ENCODE data around the gene HSPA12A. TPM values are rescaled to one million over a fixed set of nuclear protein-coding genes. Genes with fewer than 3 reads are reported as not detected.

The HSPA12A gene, protein sequence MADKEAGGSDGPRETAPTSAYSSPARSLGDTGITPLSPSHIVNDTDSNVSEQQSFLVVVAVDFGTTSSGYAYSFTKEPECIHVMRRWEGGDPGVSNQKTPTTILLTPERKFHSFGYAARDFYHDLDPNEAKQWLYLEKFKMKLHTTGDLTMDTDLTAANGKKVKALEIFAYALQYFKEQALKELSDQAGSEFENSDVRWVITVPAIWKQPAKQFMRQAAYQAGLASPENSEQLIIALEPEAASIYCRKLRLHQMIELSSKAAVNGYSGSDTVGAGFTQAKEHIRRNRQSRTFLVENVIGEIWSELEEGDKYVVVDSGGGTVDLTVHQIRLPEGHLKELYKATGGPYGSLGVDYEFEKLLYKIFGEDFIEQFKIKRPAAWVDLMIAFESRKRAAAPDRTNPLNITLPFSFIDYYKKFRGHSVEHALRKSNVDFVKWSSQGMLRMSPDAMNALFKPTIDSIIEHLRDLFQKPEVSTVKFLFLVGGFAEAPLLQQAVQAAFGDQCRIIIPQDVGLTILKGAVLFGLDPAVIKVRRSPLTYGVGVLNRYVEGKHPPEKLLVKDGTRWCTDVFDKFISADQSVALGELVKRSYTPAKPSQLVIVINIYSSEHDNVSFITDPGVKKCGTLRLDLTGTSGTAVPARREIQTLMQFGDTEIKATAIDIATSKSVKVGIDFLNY
- 3.9 and 4.0 TPM in 2 replicates for total RNA-seq
- long read RNA-seq, partial matches to known transcripts: 0 of 5 reads
- long read RNA-seq, other reads (novel, unspliced or antisense): 5 of 5 reads

DNA sequence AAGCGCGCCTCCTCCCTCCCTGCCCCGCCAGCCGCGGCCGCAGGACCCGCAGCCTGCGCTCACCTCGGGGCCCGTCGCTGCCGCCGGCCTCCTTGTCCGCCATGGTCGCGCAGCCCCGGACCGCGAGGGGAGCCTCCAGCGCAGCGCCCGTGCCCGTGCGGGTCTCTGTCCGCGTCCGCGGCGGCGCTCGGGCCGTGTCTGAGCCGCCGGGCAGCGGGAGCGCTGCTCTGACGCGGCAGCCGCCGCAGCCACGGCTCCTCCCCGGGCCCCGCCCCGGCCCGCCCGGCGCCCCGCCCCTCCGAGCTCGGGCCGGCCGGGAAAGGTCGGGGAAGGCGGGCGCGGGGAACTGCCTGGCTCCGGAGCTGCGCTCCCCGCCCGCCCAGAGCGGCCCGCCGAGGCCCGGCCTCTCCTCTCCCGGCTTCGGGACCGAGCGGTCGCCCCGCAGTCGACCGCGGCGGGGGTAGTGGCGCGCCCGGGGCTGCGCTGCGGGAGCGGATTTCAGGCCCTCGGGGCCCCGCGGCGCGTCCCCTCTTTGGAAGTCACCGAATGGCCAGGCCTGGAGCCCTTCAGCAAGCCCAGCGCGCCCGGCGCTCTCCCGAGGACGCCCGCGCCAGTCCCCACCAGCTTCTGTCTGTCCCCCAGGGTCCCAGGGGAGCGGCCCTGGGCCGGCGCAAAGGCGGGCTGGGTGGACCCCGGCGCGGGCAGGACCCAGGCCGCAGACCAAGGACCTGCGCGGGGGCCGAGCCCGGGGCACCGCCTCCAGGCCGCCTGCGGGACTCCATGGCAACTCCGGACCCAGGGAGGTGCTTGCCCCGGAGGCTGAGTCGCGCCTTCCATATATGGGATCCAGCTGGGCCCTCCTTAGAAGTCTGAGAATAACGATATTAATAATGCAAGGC is at the start of gene HSPA12A:
TSS of gene HSPA12A (minus strand) at position 200 of the 899 bp plus-strand sequence. CDS start at position 103, 97 bp downstream.
- H3K4me3 Mint-ChIP-seq (ENCODE audit: unreplicated experiment): peak within 1 kb of the TSS; percentile 70
- H3K9me3 Mint-ChIP-seq (ENCODE audit: unreplicated experiment): no peaks in the 10 kb centered on the region
- H3K36me3 Mint-ChIP-seq (ENCODE audit: unreplicated experiment): no peaks in the 10 kb centered on the region
- peaks cover 4% of the 10 kb centered on the region for H3K27me3 Mint-ChIP-seq (ENCODE audit: unreplicated experiment)
- H3K4me1 Mint-ChIP-seq (ENCODE audit: unreplicated experiment): peaks cover 6% of the 10 kb centered on the region
- TF ChIP-seq, protein P1, sequence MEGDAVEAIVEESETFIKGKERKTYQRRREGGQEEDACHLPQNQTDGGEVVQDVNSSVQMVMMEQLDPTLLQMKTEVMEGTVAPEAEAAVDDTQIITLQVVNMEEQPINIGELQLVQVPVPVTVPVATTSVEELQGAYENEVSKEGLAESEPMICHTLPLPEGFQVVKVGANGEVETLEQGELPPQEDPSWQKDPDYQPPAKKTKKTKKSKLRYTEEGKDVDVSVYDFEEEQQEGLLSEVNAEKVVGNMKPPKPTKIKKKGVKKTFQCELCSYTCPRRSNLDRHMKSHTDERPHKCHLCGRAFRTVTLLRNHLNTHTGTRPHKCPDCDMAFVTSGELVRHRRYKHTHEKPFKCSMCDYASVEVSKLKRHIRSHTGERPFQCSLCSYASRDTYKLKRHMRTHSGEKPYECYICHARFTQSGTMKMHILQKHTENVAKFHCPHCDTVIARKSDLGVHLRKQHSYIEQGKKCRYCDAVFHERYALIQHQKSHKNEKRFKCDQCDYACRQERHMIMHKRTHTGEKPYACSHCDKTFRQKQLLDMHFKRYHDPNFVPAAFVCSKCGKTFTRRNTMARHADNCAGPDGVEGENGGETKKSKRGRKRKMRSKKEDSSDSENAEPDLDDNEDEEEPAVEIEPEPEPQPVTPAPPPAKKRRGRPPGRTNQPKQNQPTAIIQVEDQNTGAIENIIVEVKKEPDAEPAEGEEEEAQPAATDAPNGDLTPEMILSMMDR (IDR thresholded peaks at IDR 0.05): no peak
- H3K27ac Mint-ChIP-seq (ENCODE audit: unreplicated experiment): no peak within 1 kb of the TSS
- peak; percentile 92 for DNase-seq (ENCODE audit: extremely low spot score, unreplicated experiment)

DNA sequence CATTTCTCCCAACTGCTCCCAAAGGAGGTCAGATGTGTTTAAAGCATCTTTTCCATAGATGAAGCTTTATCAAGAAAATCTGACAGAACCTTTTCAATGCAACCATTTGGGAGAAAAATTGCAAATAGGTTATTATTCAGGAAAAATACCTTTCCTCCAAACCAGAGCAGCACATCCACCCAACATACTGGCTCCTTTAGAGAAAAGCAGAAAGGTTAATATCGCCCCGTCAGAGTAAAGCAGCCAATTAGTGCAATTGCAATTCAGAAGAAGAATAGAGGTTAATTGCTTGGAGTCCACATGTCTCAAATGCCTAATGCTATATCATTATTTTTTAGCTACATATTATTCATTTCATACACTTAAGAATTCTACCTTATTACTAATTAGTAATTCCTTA is 48.9 kb upstream of the HSPA12A start:
- TF ChIP-seq, protein P1 (IDR thresholded peaks at IDR 0.05): no peak
- no peaks in the 10 kb centered on the region for H3K36me3 Mint-ChIP-seq (ENCODE audit: unreplicated experiment)
- H3K27ac Mint-ChIP-seq (ENCODE audit: unreplicated experiment): no peak overlapping the region
- no peak overlapping the region for H3K4me3 Mint-ChIP-seq (ENCODE audit: unreplicated experiment)
- DNase-seq (ENCODE audit: extremely low spot score, unreplicated experiment): no peak
- peaks cover 24% of the 10 kb centered on the region for H3K27me3 Mint-ChIP-seq (ENCODE audit: unreplicated experiment)
- no peaks in the 10 kb centered on the region for H3K9me3 Mint-ChIP-seq (ENCODE audit: unreplicated experiment)
- peaks cover 2% of the 10 kb centered on the region for H3K4me1 Mint-ChIP-seq (ENCODE audit: unreplicated experiment)

DNA sequence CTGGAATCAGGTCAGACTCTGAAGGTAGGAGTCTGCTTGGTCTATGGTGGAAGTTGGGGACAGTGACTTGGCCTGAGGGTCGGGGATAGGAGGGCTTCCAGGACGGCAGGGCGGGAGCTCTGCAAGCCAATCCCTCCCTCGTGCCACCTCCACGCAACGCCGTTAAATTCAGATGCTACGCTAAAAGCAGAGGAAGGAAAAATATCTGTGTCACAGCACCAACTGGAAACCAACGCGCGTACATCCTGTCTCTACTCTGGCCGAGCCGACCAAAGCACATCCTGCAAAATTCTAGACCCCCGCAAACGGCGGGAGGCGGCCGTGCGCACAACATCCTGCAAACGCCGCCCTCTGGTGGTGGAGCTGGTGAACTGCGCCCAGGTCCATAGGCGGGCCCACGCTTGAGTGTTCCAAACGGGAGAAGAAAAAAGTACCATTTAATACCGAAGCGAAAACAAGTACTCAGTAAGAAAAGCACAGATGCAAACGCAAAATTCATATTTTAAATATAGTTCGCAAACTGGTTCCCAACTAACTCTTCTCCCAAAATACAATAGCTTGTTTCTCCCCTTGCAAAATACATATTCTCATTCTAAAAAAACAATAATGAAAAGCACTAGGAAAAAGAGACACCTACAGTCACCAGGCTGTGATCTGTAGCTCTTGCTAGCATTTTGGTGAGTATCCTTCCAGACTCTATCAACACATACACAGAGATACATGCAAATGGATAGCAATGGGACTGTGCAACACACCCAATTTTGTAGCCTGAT is 45.7 kb upstream of the HSPA12A start:
- Mint-ChIP-seq H3K36me3 (ENCODE audit: unreplicated experiment) (no peaks in the 10 kb centered on the region), H3K27ac (ENCODE audit: unreplicated experiment) (no peak overlapping the region), H3K4me3 (ENCODE audit: unreplicated experiment) (peak overlapping the region; percentile 60), H3K4me1 (ENCODE audit: unreplicated experiment) (peaks cover 2% of the 10 kb centered on the region), H3K9me3 (ENCODE audit: unreplicated experiment) (no peaks in the 10 kb centered on the region), H3K27me3 (ENCODE audit: unreplicated experiment) (peaks cover 19% of the 10 kb centered on the region)
- DNase-seq (ENCODE audit: extremely low spot score, unreplicated experiment): peak; percentile 91
- TF ChIP-seq, protein P1 (IDR thresholded peaks at IDR 0.05): peak; percentile 100

DNA sequence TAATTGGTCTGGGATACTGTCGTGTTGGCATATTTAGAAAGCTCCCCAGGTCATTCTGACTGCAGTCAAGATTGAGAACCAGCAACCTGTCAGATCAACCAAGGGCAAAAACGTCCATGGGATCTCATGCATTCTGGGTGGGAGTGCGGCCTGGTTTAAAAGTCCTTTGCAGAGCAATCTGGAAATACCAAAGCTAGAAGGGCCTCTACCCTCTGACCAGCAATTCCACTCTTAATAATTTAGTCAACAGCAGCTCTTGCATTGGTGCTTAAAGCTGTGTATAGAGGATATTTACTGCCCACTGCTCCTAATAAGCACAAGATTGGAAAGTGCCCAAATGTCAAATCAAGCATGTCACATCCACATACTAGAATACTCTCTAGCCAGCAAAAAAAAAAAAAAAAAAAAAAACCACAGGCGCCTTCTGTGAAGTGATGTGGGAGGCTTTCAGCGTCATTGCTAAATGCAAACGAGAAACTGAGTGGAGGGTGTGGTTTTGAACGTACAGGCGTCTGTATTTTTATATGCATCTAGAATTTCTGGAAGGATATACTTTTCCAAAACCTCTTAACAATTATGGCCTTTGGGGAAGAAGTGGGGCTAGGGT is 44.8 kb upstream of the HSPA12A start:
- H3K36me3 Mint-ChIP-seq (ENCODE audit: unreplicated experiment): no peaks in the 10 kb centered on the region
- TF ChIP-seq, protein P1 (IDR thresholded peaks at IDR 0.05): no peak
- no peak for DNase-seq (ENCODE audit: extremely low spot score, unreplicated experiment)
- no peaks in the 10 kb centered on the region for H3K9me3 Mint-ChIP-seq (ENCODE audit: unreplicated experiment)
- peaks cover 21% of the 10 kb centered on the region for H3K27me3 Mint-ChIP-seq (ENCODE audit: unreplicated experiment)
- H3K4me1 Mint-ChIP-seq (ENCODE audit: unreplicated experiment): peaks cover 2% of the 10 kb centered on the region
- H3K4me3 Mint-ChIP-seq (ENCODE audit: unreplicated experiment): peak overlapping the region; percentile 60
- no peak overlapping the region for H3K27ac Mint-ChIP-seq (ENCODE audit: unreplicated experiment)
